ENCODE results near the gene CNOT6L.

GRCh38 chr4:77795326-77795725 lies 23.8 kb downstream of the CNOT6L start:
- TF ChIP-seq POLR2A (IDR thresholded peaks at IDR 0.05): no peak
- no peak for TF ChIP-seq CTCF (IDR thresholded peaks at IDR 0.05)
- no peak for TF ChIP-seq POLR2AphosphoS5 (IDR thresholded peaks at IDR 0.05; ENCODE audit: insufficient read depth in 1 of 2, low read depth in 1 of 2)
